Right atrium auricular region (tissue), 2 donors: ENCODE data around the gene SPARCL1. TPM values are rescaled to one million over a fixed set of nuclear protein-coding genes. Genes with fewer than 3 reads are reported as not detected.
"Not testable (repeated sequence)": the region's sequence is repeated elsewhere in the genome, so short reads cannot be mapped to it uniquely, and the experiment has no call there.

Experiments
- DNase-seq: peaks from one replicate; pipeline ENCODE4 v3.0.0-alpha.2; 2019; ENCODE audit warnings: low spot score
- H3K27ac ChIP-seq, 2 donors: fragments of 200-600 bp; sonication (generic); 1 replicate in 1 of 2; 2 replicates in 1 of 2; pipeline ENCODE4 v1.5.1; 2016 to 2019
- H3K27me3 ChIP-seq, 2 donors: fragments of 200-600 bp; sonication (generic); one replicate each; pipeline versions ENCODE4 v1.5.1 to v1.6.0; 2017 to 2019
- H3K36me3 ChIP-seq: fragments of 200-600 bp; sonication (generic); one replicate; pipeline ENCODE4 v1.5.1; 2016
- H3K4me1 ChIP-seq, 2 donors: fragments of 200-600 bp; sonication (generic); one replicate each; pipeline versions ENCODE4 v1.5.1 to v1.6.0; 2017 to 2019
- H3K4me3 ChIP-seq, 2 donors: fragments of 200-600 bp; sonication (generic); 1 replicate in 1 of 2; 2 replicates in 1 of 2; pipeline ENCODE4 v1.5.1; 2017 to 2019; ENCODE audit warnings: mild to moderate bottlenecking in 1 of 2, moderate library complexity in 1 of 2
- H3K9me3 ChIP-seq, 2 donors: fragments of 200-600 bp; sonication (generic); one replicate each; pipeline ENCODE4 v1.5.1; 2019
- CTCF ChIP-seq, 2 donors: fragments of 200-600 bp; sonication (generic); IDR thresholded peaks; one replicate each; pipeline ENCODE4 v1.5.1; 2019; ENCODE audit warnings: antibody characterized with exemption in 2 of 2
- total RNA-seq, 2 donors: library from RNA; depleted of rRNA; stranded (reverse); fragments of >200 nt; gene quantifications; one replicate each; pipeline ENCODE4 v1.1.0, GENCODE V29; 2016

Gene SPARCL1
- total RNA-seq, 2 donors from 2014 or later, result 501 to 627 TPM

GRCh38 chr4:87430038-87430437 is 99.1 kb downstream of the SPARCL1 start:
- Histone ChIP-seq H3K4me3 (no peak overlapping the region), H3K9me3 (no peaks in the 10 kb centered on the region), H3K4me1 (peaks cover 0 to 1% of the 10 kb centered on the region in 2 donors), H3K27me3 (no peaks in the 10 kb centered on the region), H3K27ac (no peak overlapping the region), H3K36me3 (no peaks in the 10 kb centered on the region)
- no peak for DNase-seq
- TF ChIP-seq CTCF (IDR thresholded peaks at IDR 0.05), result no peak

GRCh38 chr4:87428979-87429378 is 100.2 kb downstream of the SPARCL1 start:
- no peak for DNase-seq
- no peaks in the 10 kb centered on the region for H3K9me3 ChIP-seq
- no peak overlapping the region for H3K4me3 ChIP-seq
- H3K4me1 ChIP-seq, result peaks cover 0 to 9% of the 10 kb centered on the region in 2 donors
- H3K27me3 ChIP-seq, result no peaks in the 10 kb centered on the region
- TF ChIP-seq CTCF (IDR thresholded peaks at IDR 0.05), result no peak
- H3K27ac ChIP-seq, result no peak overlapping the region
- H3K36me3 ChIP-seq, result no peaks in the 10 kb centered on the region

- Histone ChIP-seq H3K27me3 (no peaks in the 10 kb centered on the region), H3K36me3 (no peaks in the 10 kb centered on the region), H3K4me3 (no peak overlapping the region), H3K27ac (no peak overlapping the region), H3K9me3 (no peaks in the 10 kb centered on the region), H3K4me1 (peaks cover 0 to 19% of the 10 kb centered on the region in 2 donors)
- TF ChIP-seq CTCF (IDR thresholded peaks at IDR 0.05), result no peak
- no peak for DNase-seq
Observed at GRCh38 chr4:87427518-87427868, 101.7 kb downstream of the SPARCL1 start.

GRCh38 chr4:87426865-87427517 is 102.2 kb downstream of the SPARCL1 start:
- H3K27ac ChIP-seq, result no peak overlapping the region

GRCh38 chr4:87425711-87426110 is 103.5 kb downstream of the SPARCL1 start:
- H3K36me3 ChIP-seq, result no peaks in the 10 kb centered on the region
- H3K27ac ChIP-seq, result no peak overlapping the region
- no peak for DNase-seq
- no peak for TF ChIP-seq CTCF (IDR thresholded peaks at IDR 0.05)
- no peaks in the 10 kb centered on the region for H3K27me3 ChIP-seq
- peaks cover 0 to 29% of the 10 kb centered on the region in 2 donors for H3K4me1 ChIP-seq
- no peak overlapping the region for H3K4me3 ChIP-seq
- no peaks in the 10 kb centered on the region for H3K9me3 ChIP-seq

More at GRCh38 chr4:87426865-87427517, 102.2 kb downstream of the SPARCL1 start:
- Histone ChIP-seq H3K4me3 (no peak overlapping the region), H3K27me3 (no peaks in the 10 kb centered on the region), H3K36me3 (no peaks in the 10 kb centered on the region), H3K9me3 (no peaks in the 10 kb centered on the region), H3K4me1 (peaks cover 0 to 20% of the 10 kb centered on the region in 2 donors)
- no peak for TF ChIP-seq CTCF (IDR thresholded peaks at IDR 0.05)
- DNase-seq, result no peak

- DNase-seq, H3K27me3 ChIP-seq, H3K36me3 ChIP-seq, H3K9me3 ChIP-seq, H3K27ac ChIP-seq: not testable (repeated sequence)
- H3K4me1 ChIP-seq, result peaks cover 0 to 29% of the 10 kb centered on the region in 2 donors
- peak overlapping the region; percentile 72 to 79 for H3K4me3 ChIP-seq
Observed at GRCh38 chr4:87424099-87424543, 105.1 kb downstream of the SPARCL1 start.

Other genes with a start within 250 kb of the SPARCL1 start
- gene HSD17B13, start 206.5 kb downstream of the SPARCL1 start, total RNA-seq, result not detected
- gene HSD17B11, start 138.2 kb downstream of the SPARCL1 start, total RNA-seq, result 10 to 100 TPM; 32.4 to 33.8 TPM
- 10 to 100 TPM; 17.2 to 17.6 TPM for gene NUDT9, start 106.8 kb downstream of the SPARCL1 start, total RNA-seq
- not detected for gene DSPP, start 79.2 kb upstream of the SPARCL1 start, total RNA-seq
- gene DMP1, start 120.9 kb upstream of the SPARCL1 start, total RNA-seq, result not detected